ENCODE measurements around the gene ZNF76.
"Not testable (repeated sequence)": the region's sequence is repeated elsewhere in the genome, so short reads cannot be mapped to it uniquely, and the experiment has no call there.

The ZNF76 gene

DNA sequence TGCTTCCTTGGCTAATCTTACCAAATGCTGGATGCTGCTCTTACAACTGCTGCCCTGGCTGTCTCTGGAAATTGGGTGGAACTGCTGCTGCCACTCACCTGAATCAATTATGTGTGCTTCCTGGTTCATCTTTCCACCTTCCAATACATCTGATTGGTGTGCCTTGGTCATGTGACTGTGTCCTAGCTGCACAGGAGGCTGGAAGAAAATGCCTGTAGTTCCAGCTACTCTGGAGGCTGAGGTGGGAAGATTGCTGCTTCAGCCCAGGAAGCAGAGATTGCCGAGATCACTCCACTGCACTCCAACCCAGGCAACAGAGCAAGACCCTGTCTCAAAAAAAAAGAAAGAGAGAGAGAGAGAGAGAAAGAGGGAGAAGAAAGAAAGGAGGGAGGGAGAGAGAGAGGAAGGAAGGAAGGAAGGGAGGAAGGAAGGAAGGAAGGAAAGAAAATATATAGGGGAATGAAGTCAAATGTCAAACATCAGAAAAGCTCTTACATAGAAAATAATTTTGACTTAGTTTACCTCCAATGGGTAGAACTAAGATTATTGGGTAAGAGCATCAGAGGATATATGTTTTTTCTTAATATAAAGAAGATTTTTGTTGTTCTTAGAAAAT lies 68.7 kb downstream of the ZNF76 start:
- Histone ChIP-seq H3K4me1 (ENCODE audit: low read length) (peaks cover 3% of the 10 kb centered on the region), H3K4me2 (ENCODE audit: low read length) (no peak overlapping the region), H3K9ac (ENCODE audit: low read length) (no peak overlapping the region), H2AFZ (ENCODE audit: low read depth, low read length) (no peak overlapping the region), H4K20me1 (ENCODE audit: insufficient read depth, low read length) (no peaks in the 10 kb centered on the region), H3K27me3 (ENCODE audit: low read depth, low read length) (no peaks in the 10 kb centered on the region), H3K4me3 (ENCODE audit: low read length) (no peak overlapping the region), H3K9me3 (ENCODE audit: insufficient read depth, low read length) (no peaks in the 10 kb centered on the region), H3K79me2 (ENCODE audit: low read length) (no peaks in the 10 kb centered on the region), H3K27ac (ENCODE audit: low read length) (no peak overlapping the region), H3K36me3 (replicated peaks; ENCODE audit: low read depth, low read length) (no peaks in the 10 kb centered on the region)
- TF ChIP-seq EZH2phosphoT487 (IDR thresholded peaks at IDR 0.05; ENCODE audit: low read depth) (no peak), CTCF (IDR thresholded peaks at IDR 0.05; ENCODE audit: low read depth, low read length) (no peak)

DNA sequence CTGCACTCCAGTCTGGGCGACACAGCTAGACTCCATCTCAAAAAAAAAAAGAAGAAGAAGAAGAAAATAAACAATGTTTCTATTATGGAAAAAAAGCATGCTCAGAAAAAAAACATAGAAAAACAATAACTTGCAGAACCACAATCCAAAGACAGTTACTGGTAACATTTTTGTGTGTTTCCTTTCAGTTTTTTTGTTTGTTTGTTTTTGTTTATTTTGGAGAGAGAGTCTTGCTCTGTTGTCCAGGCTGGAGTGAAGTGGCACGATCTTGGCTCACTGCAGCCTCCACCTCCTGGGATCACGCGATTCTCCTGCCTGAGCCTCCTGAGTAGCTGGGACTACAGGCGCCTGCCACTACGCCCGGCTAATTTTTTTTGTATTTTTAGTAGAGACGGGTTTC lies 69.4 kb downstream of the ZNF76 start:
- H3K4me2 ChIP-seq (ENCODE audit: low read length); H3K27ac ChIP-seq (ENCODE audit: low read length); H4K20me1 ChIP-seq (ENCODE audit: insufficient read depth, low read length); H3K79me2 ChIP-seq (ENCODE audit: low read length); H2AFZ ChIP-seq (ENCODE audit: low read depth, low read length); H3K27me3 ChIP-seq (ENCODE audit: low read depth, low read length); H3K4me3 ChIP-seq (ENCODE audit: low read length); H3K36me3 ChIP-seq (replicated peaks; ENCODE audit: low read depth, low read length); H3K4me1 ChIP-seq (ENCODE audit: low read length); H3K9me3 ChIP-seq (ENCODE audit: insufficient read depth, low read length); H3K9ac ChIP-seq (ENCODE audit: low read length): not testable (repeated sequence)

- H3K9me3 ChIP-seq (ENCODE audit: insufficient read depth, low read length) = no peaks in the 10 kb centered on the region
- H3K27me3 ChIP-seq (ENCODE audit: low read depth, low read length) = no peaks in the 10 kb centered on the region
- H3K4me3 ChIP-seq (ENCODE audit: low read length) = no peak overlapping the region
- H2AFZ ChIP-seq (ENCODE audit: low read depth, low read length) = no peak overlapping the region
- no peak overlapping the region for H3K9ac ChIP-seq (ENCODE audit: low read length)
- no peak overlapping the region for H3K27ac ChIP-seq (ENCODE audit: low read length)
- no peaks in the 10 kb centered on the region for H3K36me3 ChIP-seq (replicated peaks; ENCODE audit: low read depth, low read length)
- H3K79me2 ChIP-seq (ENCODE audit: low read length) = no peaks in the 10 kb centered on the region
- TF ChIP-seq CTCF (IDR thresholded peaks at IDR 0.05; ENCODE audit: low read depth, low read length) = no peak
- no peak for TF ChIP-seq EZH2phosphoT487 (IDR thresholded peaks at IDR 0.05; ENCODE audit: low read depth)
- H3K4me2 ChIP-seq (ENCODE audit: low read length) = no peak overlapping the region
- peaks cover 3% of the 10 kb centered on the region for H3K4me1 ChIP-seq (ENCODE audit: low read length)
- H4K20me1 ChIP-seq (ENCODE audit: insufficient read depth, low read length) = no peaks in the 10 kb centered on the region
Measured at GRCh38 chr6:35330541-35331119, 71.1 kb downstream of the ZNF76 start.

DNA sequence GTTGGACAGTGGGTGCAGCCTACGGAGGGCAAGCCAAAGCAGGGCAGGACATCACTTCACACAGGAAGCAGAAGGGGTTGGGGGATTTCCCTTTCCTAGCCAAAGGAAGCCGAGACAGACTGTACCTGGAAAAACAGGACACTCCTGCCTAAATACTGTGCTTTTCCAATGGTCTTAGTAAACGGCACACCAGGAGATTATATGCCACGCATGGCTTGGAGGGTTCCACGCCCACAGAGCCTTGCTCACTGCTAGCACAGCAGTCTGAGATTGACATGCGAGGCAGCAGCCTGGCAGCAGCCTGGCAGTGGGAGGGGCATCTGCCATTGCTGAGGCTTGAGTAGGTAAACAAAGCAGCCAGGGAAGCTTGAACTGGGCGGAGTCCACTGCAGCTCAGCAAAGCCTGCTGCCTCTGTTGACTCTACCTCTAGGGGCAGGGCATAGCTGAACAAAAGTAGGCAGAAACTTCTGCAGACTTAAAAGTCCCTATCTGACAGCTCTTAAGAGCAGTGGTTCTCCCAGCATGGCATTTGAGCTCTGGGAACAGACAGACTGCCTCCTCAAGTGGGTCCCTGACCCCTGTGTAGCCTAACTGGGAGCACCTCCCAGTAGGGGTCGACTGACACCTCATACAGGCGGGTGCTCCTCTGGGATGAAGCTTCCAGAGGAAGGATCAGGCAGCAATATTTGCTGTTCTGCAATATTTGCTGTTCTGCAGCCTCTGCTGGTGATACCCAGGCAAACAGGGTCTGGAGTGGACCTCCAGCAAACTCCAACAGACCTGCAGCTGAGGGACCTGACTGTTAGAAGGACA lies 72.7 kb downstream of the ZNF76 start:
- not testable (repeated sequence) for H3K4me1 ChIP-seq (ENCODE audit: low read length); H3K79me2 ChIP-seq (ENCODE audit: low read length); H3K4me2 ChIP-seq (ENCODE audit: low read length); H3K9ac ChIP-seq (ENCODE audit: low read length); H4K20me1 ChIP-seq (ENCODE audit: insufficient read depth, low read length); H3K9me3 ChIP-seq (ENCODE audit: insufficient read depth, low read length); H3K27me3 ChIP-seq (ENCODE audit: low read depth, low read length); H3K27ac ChIP-seq (ENCODE audit: low read length); H3K4me3 ChIP-seq (ENCODE audit: low read length); H3K36me3 ChIP-seq (replicated peaks; ENCODE audit: low read depth, low read length); H2AFZ ChIP-seq (ENCODE audit: low read depth, low read length)

DNA sequence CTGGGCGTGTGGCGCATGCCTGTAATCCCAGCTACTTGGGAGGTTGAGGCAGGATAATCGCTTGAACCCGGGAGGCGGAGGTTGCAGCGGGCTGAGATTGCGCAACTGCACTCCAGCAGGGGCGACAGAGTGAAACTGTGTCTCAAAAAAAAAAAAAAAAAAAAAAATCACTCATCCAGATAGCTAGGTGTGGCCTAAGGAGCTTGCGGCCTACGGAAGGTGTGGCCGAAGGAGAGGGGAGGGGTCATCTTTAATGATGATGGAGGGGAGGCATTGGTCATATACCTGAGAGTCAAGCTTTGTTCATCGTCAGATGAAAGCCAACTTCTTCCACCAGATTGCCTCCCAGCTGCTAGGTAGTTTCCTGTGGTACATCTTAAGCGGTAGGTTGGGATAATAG lies 82.0 kb downstream of the ZNF76 start:
- H3K9ac ChIP-seq (ENCODE audit: low read length) = no peak overlapping the region

More for the DNA sequence above, 82.0 kb downstream of the ZNF76 start:
- Histone ChIP-seq H2AFZ (ENCODE audit: low read depth, low read length) (no peak overlapping the region; the same call in 1 of the 2 replicates), H3K4me2 (ENCODE audit: low read length) (no peak overlapping the region), H3K27me3 (ENCODE audit: low read depth, low read length) (no peaks in the 10 kb centered on the region), H3K4me1 (ENCODE audit: low read length) (peaks cover 8% of the 10 kb centered on the region), H4K20me1 (ENCODE audit: insufficient read depth, low read length) (peaks cover 3% of the 10 kb centered on the region; the same call in 1 of the 2 replicates), H3K4me3 (ENCODE audit: low read length) (no peak overlapping the region), H3K9me3 (ENCODE audit: insufficient read depth, low read length) (no peaks in the 10 kb centered on the region), H3K36me3 (replicated peaks; ENCODE audit: low read depth, low read length) (no peaks in the 10 kb centered on the region), H3K79me2 (ENCODE audit: low read length) (0 out of 2 replicates have a peak, but pooled peaks cover 3% of the 10 kb centered on the region), H3K27ac (ENCODE audit: low read length) (no peak overlapping the region)
- TF ChIP-seq CTCF (IDR thresholded peaks at IDR 0.05; ENCODE audit: low read depth, low read length) (no peak), EZH2phosphoT487 (IDR thresholded peaks at IDR 0.05; ENCODE audit: low read depth) (no peak)

Data from OCI-LY3 (cell line).